ENCODE data around the gene TAF6.

Gene TAF6

DNA sequence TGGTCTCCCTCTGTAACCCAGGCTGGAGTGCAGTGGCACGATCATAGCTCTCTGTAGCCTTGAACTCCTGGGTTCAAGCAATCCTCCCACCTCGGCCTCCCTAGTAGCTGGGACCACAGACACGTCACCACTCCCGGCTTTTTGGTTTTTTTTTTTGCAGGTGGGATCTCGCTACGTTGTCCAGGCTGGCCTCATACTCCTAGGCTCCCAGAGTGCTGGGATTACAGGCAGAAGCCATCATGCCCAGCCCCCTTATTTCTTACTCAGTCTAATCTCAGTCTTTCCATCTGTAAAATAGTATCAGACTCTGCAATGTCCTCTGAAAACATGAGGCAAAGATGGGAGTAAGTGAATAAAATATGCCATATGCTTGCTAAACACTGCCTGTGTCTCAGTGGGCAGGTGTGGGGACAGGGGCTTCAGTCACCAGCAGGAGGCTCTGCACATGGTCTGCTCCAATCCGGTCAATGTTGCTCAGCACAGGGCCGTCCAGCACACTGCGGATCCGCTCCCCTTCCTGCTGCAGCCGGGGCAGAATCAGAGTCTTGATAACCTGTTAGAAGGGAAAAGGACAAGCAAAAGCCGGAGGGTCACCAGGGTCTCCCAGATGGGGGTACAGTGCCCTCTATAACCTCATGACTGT is 9.5 kb downstream of the TAF6 start:
- no peak for TF ChIP-seq Cebpa-rat (IDR thresholded peaks at IDR 0.05)
- no peak overlapping the region for H3K9ac ChIP-seq
- peaks cover 21% of the 10 kb centered on the region for H3K4me1 ChIP-seq
- H3K4me3 ChIP-seq, result no peak overlapping the region
- no peak overlapping the region for H3K27ac ChIP-seq
- H3K4me2 ChIP-seq, result no peak overlapping the region
- H3K27me3 ChIP-seq, result no peaks in the 10 kb centered on the region
- H3K9me3 ChIP-seq, result no peaks in the 10 kb centered on the region
- no peaks in the 10 kb centered on the region for H4K20me1 ChIP-seq
- H3K36me3 ChIP-seq, result peaks cover 99% of the 10 kb centered on the region

DNA sequence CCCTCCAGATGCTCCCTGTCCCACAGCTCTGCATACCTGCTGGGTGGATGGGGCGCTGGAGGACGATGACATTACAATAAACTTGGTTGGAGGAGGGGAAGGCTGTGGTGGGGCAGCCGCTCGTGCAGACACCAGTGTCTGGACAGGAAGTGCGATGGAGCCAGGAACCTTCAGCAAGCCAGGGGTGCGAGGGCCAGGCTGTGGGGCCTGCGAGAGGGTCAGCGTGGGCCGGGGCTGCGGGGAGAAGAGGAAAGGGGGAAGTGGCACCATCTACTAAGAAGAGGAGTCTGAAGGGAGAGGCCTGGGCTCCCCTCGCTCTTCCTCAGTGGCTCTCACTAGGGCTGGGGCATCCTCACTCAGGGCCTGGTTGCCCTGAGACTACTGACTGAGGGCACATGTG is 11.3 kb downstream of the TAF6 start:
- Histone ChIP-seq H3K36me3 (peaks cover 100% of the 10 kb centered on the region), H3K27ac (no peak overlapping the region)
- TF ChIP-seq Cebpa-rat (IDR thresholded peaks at IDR 0.05), result no peak

DNA sequence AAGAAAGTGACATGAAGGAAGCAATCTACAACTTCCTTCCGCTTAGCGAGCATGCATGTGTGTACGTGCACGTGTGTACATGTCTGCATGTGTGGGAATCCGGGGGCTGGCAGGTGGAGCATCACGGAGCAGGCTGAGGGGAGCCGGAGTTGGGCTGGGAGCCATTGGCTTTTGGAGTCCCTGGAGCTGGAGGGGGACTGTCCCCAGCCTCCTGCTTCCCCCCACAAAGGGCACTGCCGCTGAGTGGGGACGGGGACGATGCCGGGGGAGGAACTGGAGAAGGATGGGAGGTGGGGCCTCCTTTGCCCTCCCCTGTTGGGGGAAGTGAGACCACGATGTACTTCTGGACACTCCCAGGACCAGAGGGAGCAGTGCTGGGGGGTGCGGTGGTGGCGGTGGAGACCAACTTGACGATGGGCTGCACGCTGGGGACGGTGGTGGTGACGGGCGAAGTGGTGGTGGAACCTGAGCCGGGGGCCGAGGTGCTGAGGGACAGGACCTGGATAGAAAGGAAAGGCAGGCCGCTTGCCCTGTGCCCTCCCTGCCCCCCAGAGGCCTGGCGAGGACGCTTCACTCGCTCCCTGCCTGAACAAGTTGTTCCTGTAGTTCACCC is 11.9 kb downstream of the TAF6 start:
- H3K9ac ChIP-seq, result no peak overlapping the region

More for the DNA sequence above, 11.3 kb downstream of the TAF6 start:
- Histone ChIP-seq H3K4me1 (peaks cover 39% of the 10 kb centered on the region), H4K20me1 (no peaks in the 10 kb centered on the region), H3K9ac (no peak overlapping the region), H3K4me3 (no peak overlapping the region), H3K4me2 (no peak overlapping the region), H3K9me3 (no peaks in the 10 kb centered on the region), H3K27me3 (no peaks in the 10 kb centered on the region)

DNA sequence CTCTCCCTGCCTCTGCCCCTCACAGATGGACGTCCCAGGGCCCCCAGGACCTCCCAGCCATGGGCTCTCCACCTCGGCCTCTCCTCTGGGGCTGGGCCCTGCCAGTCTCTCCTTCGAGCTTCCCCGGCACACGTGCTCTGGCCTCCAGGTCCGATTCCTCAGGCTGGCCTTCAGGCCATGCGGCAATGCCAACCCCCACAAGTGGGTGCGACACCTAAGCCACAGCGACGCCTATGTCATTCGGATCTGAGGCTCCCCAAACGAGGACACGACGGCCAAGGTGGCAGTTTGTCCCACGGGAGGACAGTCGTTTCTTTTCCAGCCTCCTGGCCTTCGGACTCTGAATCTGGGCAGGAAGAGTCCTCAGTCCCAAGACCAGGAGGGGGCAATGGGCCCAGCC is 12.5 kb downstream of the TAF6 start:
- TF ChIP-seq Cebpa-rat (IDR thresholded peaks at IDR 0.05), result no peak
- no peaks in the 10 kb centered on the region for H3K9me3 ChIP-seq
- no peaks in the 10 kb centered on the region for H3K27me3 ChIP-seq
- no peak overlapping the region for H3K9ac ChIP-seq
- no peak overlapping the region for H3K4me3 ChIP-seq
- H3K27ac ChIP-seq, result no peak overlapping the region
- no peak overlapping the region for H3K4me2 ChIP-seq
- peaks cover 36% of the 10 kb centered on the region for H3K4me1 ChIP-seq
- H4K20me1 ChIP-seq, result no peaks in the 10 kb centered on the region
- peaks cover 90% of the 10 kb centered on the region for H3K36me3 ChIP-seq

More for the DNA sequence above, 11.9 kb downstream of the TAF6 start:
- Histone ChIP-seq H3K27ac (no peak overlapping the region), H3K4me1 (peaks cover 40% of the 10 kb centered on the region), H3K27me3 (no peaks in the 10 kb centered on the region), H3K4me2 (no peak overlapping the region), H3K9me3 (no peaks in the 10 kb centered on the region), H4K20me1 (no peaks in the 10 kb centered on the region), H3K36me3 (peaks cover 96% of the 10 kb centered on the region), H3K4me3 (no peak overlapping the region)
- TF ChIP-seq Cebpa-rat (IDR thresholded peaks at IDR 0.05), result no peak

DNA sequence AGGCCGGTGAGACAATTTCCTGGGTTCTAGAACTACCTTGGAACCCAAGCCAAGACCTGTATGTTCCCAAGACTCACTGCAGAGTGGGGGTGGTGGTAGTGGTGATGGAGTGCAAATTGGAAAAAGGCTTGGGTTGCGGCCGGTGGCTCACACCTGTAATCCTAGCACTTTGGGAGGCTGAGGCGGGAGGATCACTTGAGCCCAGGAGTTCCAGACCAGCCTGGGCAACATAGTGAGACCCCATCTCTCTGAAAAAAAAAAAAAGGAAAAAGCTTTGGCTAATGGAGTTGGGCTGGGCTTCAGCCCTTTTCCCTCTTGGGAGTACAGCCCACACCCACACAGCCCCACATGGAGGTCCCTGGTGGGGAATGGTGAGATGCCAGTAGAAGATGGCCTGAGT is 13.6 kb downstream of the TAF6 start:
- no peaks in the 10 kb centered on the region for H4K20me1 ChIP-seq
- H3K9ac ChIP-seq, result no peak overlapping the region
- H3K27ac ChIP-seq, result no peak overlapping the region
- no peaks in the 10 kb centered on the region for H3K27me3 ChIP-seq
- H3K36me3 ChIP-seq, result peaks cover 79% of the 10 kb centered on the region
- H3K4me2 ChIP-seq, result no peak overlapping the region
- H3K4me1 ChIP-seq, result peaks cover 29% of the 10 kb centered on the region
- H3K9me3 ChIP-seq, result no peaks in the 10 kb centered on the region
- no peak for TF ChIP-seq Cebpa-rat (IDR thresholded peaks at IDR 0.05)
- no peak overlapping the region for H3K4me3 ChIP-seq

DNA sequence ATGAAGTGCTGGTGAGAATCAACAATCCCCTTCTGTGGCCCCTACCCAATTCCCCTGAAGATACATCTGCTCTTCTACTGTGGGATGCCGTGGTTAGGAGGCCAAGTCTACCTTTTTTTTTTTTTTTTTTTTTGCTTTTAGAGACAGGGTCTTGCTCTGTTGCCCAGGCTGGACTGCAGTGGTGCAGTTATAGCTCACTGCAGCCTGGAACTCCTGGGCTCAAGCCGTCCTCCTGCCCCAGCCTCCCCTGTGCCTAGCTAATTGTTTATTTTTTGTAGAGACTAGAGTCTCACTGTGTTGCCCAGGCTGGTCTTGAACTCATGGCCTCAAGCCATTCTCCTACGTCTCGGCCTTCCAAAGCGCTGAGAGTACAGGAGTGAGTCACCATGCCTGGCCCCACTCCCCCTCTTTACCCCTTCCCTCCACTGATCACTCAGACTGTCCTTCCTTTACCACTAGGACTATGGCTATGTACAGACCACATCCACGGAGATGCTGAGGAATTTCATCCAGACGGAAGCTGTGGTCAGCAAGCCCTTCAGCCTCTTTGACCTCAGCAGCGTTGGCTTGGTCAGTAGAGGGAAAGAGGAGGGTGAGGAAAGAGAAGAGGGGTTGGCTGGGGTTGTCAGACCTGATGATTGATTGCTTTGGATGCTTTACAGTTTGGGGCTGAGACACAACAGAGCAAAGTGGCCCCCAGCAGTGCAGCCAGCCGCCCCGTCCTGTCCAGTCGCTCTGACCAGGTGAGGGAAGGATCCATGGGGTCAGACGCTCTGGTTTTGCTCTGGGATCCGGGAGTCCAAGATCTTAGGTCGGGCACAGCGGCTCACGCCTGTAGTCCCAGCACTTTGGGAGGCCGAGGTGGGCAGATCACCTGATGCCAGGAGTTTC is 16.0 kb downstream of the TAF6 start:
- 0 out of 2 replicates have a peak overlapping the region, but pooled peaks have one; percentile 91 for H3K4me3 ChIP-seq
- no peak for TF ChIP-seq Cebpa-rat (IDR thresholded peaks at IDR 0.05)
- H3K9me3 ChIP-seq, result no peaks in the 10 kb centered on the region
- peak overlapping the region; percentile 99; the same call in 1 of the 2 replicates for H3K27ac ChIP-seq
- H3K4me1 ChIP-seq, result peaks cover 46% of the 10 kb centered on the region
- H3K36me3 ChIP-seq, result peaks cover 74% of the 10 kb centered on the region
- H3K27me3 ChIP-seq, result no peaks in the 10 kb centered on the region
- peak overlapping the region; percentile 99 for H3K9ac ChIP-seq
- peak overlapping the region; percentile 87 for H3K4me2 ChIP-seq
- peaks cover 20% of the 10 kb centered on the region for H4K20me1 ChIP-seq

DNA sequence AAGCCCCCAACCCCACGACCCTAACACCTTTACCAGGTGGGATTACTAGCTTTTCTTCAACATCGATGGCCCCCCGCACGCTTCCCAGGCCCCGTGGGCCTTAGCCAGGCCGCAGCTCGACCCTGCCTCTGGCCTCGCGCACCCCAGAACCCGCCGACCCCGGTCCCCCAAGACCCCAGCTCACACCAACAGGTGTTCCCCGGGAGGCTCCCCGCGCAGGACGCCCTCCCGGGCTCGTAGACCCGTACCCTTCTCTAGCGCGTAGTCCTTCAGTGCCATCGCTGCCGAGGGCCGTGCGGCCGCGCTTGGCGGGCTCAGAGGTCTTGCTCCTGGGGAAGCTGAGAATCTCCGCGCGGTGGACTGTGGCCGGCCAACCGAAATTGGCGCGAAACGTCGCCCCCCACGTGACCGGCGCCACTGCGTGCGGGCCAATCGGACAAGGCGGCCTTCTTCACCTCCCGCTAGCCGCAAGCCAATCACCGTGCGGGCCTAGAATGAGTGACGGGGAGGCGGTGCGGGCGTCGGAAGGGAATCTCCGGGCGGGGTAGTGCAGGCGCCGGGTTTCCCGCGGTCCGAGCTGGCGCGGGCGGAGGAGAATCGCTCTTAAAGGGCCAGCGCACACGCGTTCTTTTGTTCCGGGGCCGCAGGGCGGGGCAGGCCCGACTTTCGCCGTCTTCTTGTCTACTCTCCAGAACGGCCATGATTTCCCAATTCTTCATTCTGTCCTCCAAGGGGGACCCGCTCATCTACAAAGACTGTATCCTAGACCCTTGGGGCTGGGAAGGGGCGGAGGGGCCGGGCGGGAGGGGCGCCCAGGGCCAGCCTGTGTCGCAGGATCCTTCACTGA is 17.9 kb downstream of the TAF6 start, which contains the start of the genes AP4M1 and MCM7:
TSS of gene AP4M1 (plus strand) at position 628 of the 847 bp plus-strand sequence. CDS start at position 700, 72 bp downstream.
TSS of gene MCM7 (minus strand) at position 382 of the 847 bp plus-strand sequence. CDS start at position 279, 103 bp downstream.
- H3K9me3 ChIP-seq, result no peaks in the 10 kb centered on the region
- H3K4me3 ChIP-seq, result peak within 1 kb of the TSS; percentile 91
- peaks cover 74% of the 10 kb centered on the region for H3K36me3 ChIP-seq
- peak within 1 kb of the TSS; percentile 87 for H3K4me2 ChIP-seq
- TF ChIP-seq Cebpa-rat (IDR thresholded peaks at IDR 0.05), result no peak
- H3K9ac ChIP-seq, result peak within 1 kb of the TSS; percentile 99
- H3K4me1 ChIP-seq, result peaks cover 56% of the 10 kb centered on the region
- peaks cover 40% of the 10 kb centered on the region for H4K20me1 ChIP-seq
- no peaks in the 10 kb centered on the region for H3K27me3 ChIP-seq
- peak within 1 kb of the TSS; percentile 99 for H3K27ac ChIP-seq

DNA sequence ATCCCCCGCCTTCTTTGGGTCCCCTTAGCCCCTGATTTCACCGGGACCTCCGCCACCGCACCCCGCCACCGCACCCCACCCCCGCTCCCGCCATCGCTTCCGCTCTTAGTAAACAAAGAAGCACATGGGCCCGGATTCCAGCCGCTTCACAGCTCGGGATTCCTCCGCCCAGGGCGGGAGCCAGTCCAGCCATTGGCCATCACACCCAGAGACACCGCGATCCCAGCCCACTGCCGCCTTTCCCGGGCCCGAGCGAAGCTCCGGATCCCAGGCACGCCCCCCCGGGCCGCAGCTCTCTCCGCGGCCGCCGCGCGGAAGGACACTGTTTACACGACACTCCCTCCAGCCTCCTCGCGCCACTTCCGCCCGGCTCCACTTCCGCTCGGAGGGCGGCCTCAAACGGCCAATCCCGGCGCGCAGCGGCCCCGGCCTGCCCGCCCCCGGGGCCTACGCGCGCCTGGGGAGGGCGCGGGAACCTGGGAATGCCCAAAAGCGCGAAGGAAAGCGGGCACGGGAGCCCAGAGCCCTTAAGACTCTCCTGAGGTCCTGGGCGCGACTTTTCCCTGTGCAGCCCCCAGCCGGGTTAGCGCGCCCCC is 18.6 kb downstream of the TAF6 start:
- no peak for TF ChIP-seq Cebpa-rat (IDR thresholded peaks at IDR 0.05)
- H3K9me3 ChIP-seq, result no peaks in the 10 kb centered on the region
- no peaks in the 10 kb centered on the region for H3K27me3 ChIP-seq
- H3K4me1 ChIP-seq, result peaks cover 63% of the 10 kb centered on the region
- peak overlapping the region; percentile 87 for H3K4me2 ChIP-seq
- H3K36me3 ChIP-seq, result peaks cover 74% of the 10 kb centered on the region
- peak overlapping the region; percentile 99 for H3K9ac ChIP-seq
- peak overlapping the region; percentile 99 for H3K27ac ChIP-seq
- peak overlapping the region; percentile 91 for H3K4me3 ChIP-seq
- peaks cover 47% of the 10 kb centered on the region for H4K20me1 ChIP-seq
